HL-60/S4 treated with retinoic acid at 250 ng/mL for 4 days and 3 days (cell line): ENCODE results near the gene CPNE9.

Source experiments
- in situ Hi-C: fragments of 300-500 bp; cut with MboI; formaldehyde crosslinking; loops from 2 replicates; pipeline ENCODE4 v1.7.0; 2022; ENCODE audit warnings: low sequenced_read_pairs

The CPNE9 gene, protein sequence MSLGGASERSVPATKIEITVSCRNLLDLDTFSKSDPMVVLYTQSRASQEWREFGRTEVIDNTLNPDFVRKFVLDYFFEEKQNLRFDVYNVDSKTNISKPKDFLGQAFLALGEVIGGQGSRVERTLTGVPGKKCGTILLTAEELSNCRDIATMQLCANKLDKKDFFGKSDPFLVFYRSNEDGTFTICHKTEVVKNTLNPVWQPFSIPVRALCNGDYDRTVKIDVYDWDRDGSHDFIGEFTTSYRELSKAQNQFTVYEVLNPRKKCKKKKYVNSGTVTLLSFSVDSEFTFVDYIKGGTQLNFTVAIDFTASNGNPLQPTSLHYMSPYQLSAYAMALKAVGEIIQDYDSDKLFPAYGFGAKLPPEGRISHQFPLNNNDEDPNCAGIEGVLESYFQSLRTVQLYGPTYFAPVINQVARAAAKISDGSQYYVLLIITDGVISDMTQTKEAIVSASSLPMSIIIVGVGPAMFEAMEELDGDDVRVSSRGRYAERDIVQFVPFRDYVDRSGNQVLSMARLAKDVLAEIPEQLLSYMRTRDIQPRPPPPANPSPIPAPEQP

DNA sequence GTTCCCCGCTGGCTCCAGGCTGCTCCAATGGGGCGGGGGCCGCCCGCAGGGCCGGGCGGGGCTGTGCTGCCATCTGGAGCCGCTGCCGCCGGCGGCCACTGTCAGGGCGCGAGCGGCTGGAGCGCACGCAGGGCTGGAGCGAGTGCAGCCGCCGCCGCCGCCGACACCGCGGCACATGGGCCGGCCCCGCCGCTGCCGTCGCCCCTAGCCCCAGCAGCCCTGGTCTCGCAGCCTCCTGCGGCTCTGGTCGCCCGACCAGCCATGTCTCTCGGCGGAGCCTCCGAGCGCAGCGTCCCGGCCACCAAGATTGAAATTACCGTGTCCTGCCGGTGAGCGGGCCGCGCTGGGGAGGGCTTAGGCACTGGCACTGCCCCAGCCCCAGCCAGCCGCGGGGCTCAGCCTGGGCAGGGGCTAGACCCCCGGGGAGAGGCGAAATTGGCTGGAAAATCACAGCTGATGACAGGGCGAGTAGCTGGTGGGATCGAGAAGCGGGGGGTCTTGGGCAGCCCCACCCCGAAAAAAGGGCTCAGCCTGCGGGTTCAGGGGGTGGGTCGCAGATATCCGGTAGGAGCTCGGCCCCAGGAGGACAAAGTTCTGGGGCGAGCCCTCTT is at the start of gene CPNE9:
Gene CPNE9, plus strand, starts transcription at position 98 of the 611 bp plus-strand sequence. Its CDS starts 164 bp downstream, at position 262.
- in situ Hi-C loops, result no loop called here

DNA sequence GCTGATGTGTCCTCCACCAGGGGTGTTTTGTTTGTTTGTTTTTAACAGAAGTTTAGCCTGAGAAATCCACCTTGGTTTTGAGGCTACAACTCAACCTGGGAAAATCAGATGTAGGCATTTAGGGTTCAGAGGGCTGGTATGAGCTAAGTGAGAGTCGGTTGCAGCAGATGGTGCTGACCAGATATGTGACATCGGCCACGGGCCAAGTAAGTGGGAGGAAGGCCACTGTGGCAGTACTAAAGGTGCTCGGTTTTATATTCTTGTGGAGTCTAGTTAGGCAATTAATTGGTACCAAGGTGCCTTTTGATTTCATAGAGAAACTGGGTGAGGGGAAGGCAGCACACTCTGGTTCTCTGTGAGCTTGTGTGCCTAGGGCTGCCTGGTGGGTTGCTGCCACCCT is 43.8 kb upstream of the CPNE9 start:
- in situ Hi-C loops, result no loop called here

DNA sequence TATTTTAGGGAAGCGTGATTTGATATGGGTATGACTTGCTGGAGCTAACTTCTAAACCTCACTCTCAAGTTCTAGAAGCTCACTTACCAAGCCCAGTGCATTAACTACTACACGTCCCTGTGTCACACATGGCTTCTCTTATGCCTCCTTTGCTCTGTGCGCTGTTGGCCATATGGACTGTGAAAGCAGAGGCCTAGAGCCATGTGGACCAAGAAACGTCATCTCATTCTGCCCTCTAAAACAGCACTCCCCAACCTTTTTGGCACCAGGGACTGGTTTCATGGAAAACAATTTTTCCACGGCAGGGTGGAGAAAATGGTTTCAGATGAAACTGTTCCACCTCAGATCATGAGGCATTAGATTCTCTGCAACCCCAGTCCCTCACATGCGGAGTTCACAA is 42.7 kb upstream of the CPNE9 start:
- in situ Hi-C loops, result no loop called here

DNA sequence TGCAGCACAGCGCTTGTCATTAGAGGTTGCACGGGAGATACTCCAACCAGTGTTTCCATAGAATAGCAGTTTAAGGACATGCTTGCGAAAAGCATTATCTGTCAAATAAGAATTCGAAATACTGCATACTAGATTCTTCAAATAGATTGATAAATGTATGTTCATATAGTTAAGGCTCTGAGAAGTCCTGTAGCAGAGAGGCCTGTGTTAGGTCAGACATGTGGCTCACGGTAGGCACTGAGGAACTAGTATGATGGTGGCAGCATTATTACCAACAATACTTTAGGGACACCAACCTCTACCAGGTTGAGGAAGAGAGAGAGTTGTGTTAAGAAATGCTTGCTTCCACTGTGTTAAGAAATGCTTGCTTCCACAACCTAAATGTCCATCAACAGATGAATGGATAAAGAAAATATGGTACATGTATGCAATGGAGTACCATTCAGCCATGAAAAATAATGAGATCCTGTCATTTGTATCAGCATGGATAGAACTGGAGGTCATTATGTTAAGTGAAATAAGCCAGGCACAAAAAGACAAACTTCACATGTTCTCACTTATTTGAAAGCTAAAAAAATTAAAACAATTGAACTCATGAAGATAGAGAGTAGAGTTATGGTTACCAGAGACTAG is 39.4 kb upstream of the CPNE9 start:
- in situ Hi-C loops, result no loop called here

DNA sequence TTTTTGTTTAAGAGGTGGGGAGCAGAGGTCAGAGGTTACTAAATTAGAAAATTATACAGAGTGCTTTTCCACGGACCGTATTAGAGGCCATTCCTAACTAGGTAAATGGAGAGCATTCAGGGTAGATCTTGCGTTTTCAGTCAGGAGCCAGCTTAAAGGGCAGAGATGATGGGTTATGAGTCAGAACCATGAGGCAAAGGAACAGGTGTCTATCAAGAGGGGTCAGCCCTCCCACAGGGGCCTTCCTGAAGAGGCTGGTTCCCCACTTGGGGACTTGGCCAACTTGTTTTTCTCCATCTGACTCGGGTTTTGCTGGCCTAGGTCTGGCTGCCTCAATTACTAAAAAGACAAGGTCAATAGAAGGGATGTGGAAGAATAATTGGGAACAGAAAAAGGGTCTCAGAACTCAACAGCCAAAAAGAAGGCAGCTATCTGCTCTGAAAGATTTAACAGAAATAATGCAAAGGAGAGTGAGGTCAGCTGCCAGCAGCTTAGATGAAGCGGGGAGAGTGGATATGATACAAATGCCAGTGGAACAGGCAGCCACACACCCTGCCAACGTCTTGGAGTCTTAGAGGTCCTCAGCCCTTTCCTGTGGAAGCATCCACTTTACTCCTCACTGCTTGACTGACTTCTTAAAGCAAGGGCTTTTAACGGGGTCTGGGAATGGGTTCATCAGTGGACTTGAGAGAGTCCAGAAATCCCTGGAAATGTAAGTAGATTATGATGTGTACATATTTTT is 36.8 kb upstream of the CPNE9 start:
- in situ Hi-C loops, result no loop called here

DNA sequence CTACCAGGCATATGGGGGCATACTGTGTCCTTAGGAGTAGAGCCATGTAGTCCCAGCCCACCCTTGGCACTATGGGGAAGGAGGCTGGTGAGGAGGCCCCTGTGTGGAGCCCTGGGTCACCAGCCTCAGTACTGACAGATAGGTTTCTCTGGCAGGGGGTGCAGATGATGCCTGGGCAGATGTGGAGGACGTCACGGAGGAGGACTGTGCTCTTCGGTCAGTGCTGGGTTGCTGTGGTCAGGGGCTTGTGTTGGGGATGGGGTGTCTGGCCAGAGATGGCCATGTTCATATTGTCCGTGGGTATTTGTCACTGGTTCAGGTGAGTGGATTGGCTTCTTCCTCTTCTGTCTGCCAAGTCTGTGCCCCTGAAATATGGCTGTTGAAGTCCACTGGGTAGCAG is 34.4 kb upstream of the CPNE9 start:
- in situ Hi-C loops, result no loop called here

DNA sequence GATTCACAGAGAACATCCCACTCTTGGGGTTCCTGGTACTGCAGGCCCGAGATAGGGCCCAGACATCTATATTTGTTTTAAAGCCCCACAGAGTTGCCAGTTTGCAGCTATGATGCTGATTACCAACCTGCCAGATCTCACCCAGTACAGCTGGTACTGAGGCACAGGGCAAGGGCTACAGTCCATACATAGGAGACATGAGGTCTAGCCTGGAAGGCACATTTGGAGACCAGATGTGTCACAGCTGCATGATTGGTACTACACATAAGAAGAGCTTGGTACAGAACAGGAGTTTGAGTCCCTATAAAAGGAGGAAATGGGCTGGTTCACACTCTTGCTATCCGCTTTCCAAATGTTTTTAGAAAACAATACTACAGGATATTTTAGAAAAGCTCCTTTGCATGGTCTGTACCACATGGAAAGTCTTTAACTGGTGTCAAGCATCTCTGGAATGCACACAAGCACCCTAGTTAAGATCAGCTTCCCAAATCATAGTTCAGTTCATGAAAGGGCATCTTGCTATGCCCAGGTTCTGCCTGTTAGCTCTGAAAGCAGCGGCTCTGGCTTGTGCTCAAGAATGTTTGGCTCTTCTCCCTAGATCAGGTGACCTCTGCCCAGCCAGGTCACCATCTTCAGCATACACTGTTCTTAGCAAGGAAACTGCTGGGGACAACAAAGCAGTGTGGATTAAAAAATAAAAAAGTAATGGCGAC is 33.8 kb upstream of the CPNE9 start:
- in situ Hi-C loops, result no loop called here

DNA sequence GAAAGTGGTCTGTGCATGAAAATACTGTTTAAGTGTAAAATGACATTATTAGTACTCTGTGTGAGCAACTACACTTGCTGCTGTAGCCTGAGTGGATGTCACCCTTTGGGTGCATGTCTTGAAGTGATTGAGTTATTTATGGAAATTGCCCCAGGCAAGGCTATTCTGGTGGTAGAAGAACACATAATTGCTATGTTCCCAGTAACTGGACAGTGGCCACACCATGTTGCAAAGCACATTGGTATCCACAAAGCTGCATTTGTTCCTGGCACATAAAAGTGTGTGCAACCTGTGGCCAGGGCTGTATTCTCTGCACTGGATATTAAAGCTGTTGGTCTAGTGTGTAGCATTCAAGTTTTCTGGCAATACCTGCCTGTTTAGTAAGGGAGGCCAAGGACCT is 30.6 kb upstream of the CPNE9 start:
- in situ Hi-C loops, result no loop called here

DNA sequence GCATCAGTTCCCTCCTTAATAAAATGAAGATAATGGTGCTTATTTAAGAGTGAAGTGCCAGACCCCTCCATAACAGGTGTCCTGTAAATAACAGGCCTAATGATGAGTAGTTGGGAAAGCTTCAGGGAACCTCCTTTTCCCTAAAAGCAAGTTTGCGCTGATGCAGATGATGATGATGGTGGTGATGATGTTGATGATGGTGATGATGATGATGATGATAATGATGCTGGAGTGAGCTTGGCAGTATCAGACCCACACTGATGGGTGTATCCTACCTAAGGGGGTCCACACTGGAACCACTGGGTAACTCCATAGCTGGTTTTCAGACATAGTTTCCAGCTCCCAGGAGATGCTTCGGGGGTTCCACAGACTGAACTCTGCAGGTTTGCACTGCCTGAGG is 29.9 kb upstream of the CPNE9 start:
- in situ Hi-C loops, result no loop called here

DNA sequence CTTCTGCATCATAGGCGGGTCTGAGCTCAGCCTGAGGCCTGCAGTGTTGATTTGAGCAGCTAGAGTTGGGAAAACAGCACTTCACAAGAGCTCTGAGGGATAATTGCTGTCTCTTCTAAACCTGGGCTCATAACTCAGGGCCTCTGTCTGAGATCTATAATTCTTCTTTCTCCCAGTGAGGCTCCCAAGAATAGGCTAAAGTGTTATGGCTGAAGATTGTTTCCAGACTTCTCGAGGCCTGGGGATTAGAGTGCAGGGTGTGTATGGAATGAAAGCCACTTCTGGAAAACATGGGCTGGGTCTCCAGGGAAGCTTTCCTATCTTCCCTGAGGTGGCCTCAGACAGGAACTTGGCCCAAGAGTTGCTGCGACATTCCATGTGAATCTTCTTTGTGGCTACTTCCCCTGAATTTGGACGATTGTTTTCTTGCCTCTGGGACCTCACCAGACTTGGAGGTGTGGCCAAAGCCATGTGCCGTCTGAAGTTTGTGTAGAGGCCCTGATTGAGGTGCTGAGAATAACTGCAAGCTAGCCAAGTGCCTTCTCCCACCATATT is 27.8 kb upstream of the CPNE9 start:
- in situ Hi-C loops, result no loop called here

DNA sequence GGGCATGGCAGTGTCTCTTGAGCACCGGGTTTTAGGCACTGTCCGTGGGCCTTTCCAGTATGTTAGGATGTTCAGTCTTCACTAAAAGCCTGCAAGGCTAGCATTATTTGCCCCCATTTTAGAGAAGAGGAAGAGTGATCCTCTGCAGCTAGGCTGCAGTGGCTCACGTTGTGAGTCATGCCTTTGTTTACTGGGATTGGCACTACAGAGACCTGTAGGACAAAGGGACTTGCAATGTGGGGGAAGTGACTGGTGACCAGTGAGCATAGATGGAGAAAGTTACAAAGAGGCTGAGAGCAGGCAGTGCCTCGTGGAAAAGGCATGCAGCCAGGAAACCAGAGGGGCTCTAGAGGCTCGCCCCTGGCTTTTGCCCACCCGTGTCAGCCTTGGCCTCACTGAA is 26.8 kb upstream of the CPNE9 start:
- in situ Hi-C loops, result no loop called here

DNA sequence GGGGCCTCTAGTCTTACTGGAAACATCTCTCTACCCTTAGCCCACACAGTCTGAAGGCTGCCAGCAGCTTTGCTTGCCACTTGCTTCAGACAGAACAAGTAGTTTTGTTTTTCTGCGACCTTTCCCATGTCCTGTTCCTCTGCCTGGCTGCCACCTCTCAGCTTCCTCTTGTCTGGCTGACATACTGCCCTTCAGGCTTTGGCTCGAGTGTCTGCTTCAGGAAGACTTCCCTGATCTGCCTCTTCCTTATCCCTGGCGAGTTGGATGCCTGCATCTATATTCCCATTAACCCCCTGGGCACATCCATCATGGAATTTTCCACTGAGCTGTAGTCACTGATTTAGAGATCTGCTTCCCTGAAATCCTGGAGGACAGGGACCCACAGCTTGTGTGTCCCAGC is 25.1 kb upstream of the CPNE9 start:
- in situ Hi-C loops, result no loop called here

DNA sequence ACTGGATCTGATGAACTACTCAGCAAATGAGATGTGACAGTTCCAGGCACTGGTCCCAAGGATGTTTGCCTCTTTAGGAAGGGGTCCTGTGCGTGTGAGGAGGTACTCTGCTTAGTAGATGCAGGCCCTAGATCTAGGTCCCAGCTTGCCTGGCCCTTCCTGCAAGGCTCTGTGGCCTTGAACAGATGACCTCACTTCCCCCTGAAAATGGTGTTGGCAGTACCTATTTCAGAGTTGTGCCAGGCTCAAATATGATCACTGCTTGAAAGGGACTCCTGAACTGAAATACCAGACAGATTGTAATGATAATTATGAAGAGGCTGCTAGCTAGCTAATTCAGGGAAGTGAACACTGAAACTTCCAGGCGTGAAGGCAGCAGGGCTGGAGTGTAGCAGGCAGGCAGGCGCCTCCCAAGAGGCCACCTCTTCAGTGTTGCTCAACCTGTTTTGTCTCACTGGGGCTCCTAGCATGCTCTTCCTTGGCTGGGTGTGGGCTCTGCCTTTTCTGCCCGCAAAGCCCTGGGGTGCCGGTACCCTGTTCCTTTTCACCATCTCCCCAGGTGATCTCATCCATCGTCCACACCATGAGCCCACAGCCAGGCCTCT is 24.1 kb upstream of the CPNE9 start:
- in situ Hi-C loops, result no loop called here

DNA sequence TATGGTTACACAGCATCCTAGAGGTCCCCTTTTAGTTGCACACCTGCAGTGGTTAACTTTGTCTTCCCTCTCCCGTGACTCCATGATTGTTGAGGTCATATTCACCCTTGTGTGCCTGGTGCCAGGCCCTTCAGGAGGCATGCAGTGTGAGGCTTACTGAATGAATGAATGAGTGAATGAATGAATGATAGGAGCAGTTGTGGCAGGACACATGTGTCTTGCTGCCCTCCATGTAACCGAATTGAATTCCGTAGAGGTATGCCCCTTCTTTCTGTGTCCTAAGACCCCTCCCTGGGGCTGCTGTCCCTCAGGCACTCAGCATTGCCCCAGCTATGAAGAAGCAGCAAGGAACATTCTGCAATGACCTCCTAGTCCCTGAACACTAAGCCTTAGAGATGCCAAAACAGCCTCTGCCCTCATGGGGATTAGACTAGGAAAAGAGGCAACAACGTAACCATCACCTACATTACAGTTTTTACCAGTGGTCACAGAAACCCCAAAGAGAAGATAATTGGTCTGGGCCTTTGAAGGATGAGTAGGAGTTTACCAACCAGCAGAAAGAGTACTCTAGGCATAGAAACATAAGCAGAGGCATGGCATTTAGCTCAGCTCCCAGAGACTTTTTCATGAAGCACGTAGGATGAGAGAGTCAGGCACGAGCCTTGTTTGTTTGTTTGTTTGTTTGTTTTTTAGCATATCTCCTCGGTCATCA is 22.5 kb upstream of the CPNE9 start:
- in situ Hi-C loops, result no loop called here

DNA sequence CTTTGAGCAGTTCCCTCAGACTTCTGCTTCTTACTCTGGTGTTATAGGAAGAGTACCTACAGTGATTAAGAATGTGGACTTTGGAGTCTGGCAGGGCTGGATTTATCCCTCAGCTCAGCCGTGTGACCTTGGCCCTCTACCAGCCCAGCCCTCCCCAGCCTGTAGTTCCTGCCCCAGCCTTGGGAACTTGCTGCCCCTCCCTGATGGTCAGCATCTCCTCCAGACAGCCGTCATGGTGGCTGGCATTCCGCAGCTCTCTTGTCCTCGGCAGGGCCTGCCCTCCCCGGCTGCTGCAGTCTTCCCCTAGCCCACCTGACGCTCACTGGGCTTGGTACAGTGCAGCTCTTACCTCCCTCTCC is 21.9 kb upstream of the CPNE9 start:
- in situ Hi-C loops, result no loop called here

DNA sequence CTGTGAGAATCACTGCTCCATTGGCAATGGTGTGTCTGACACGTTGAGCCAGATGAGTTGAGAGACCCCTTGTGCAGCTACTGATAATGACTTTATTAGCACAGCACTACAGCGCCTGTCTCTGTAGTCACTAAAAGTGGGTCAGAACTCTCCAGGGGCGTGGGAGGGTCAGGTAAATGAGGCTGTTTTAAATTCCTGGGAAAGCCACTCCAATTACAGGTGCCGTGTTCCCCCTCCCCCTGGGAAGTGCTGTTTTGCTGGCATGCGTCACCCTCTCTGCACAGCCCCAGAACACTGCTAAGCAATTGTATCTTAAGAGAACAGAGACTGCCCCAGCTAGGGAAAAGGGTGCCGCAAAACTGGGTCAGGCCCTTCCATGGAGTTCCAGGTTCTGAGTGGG is 21.5 kb upstream of the CPNE9 start:
- in situ Hi-C loops, result no loop called here

DNA sequence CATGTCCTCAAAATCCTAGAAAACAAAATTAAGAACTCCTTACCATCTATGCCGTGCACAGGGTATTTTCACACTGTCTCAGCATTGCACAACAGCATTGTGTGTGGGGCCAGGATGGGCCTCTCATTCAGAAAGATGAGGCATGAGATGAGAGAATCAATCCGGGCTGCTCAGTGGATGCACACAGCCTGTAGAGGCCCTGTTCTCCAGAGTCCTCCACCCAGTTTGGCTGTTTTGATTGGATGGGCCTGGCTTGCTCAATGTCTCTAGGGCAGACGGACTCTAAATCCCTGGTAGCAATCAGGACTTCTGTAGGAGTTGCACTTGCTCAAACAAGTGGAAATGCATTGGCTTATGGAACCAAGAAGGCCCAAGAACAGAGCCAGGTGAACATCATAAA is 20.2 kb upstream of the CPNE9 start:
- in situ Hi-C loops, result no loop called here

DNA sequence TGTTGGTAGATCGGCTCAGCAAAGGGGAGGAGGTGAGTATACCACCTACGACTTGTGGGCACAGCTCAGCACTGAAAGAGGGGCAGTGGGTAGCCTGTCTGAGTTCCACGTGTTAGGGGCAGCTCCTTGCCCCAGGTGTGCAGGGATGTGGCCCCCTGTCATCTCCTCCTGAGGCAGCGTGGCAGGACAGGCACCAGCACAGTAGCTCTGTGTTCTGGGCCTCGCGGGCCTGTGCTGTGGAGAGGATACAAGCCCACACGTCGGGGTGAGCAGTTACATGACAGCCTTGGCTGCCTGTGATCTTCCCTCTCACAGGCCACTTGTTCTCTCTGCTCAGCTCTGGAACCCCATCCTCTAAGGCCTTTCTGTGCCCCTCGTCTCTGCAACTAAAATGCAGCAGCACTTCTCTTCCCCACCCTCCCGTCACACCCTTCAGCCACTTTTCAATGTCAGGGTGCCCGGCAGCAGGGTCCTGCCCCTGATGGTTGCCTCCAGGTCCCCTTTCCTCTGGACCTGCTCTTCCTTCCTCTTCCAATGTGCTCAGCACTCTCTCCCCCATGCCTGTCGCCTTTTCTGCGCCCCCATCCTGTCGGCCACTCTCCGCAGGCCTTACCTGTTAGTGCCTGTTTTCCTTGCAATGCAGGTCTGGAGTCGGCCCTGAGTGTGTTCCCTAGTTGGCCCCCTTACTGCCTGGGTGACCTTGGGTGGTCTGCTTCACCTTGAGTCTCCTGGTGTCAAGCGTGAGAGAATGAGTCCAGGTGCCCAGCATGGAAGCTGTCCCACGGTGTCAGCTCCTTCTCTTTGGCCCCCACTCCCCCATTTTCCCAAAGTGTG is 18.2 kb upstream of the CPNE9 start:
- in situ Hi-C loops, result no loop called here
